ENCODE data around the gene USP9X. TPM values are rescaled to one million over a fixed set of nuclear protein-coding genes. Genes with fewer than 3 reads are reported as not detected.
"Not testable (repeated sequence)": the region's sequence is repeated elsewhere in the genome, so short reads cannot be mapped to it uniquely, and the experiment has no call there.

USP9X gene
- total RNA-seq, 6 donors from 2014 or later, result 56.8 to 117 (median 68.1) TPM

- ATAC-seq (ENCODE audit: low FRiP score in 2 of 2) (no peak), DNase-seq (no peak)
- WGBS, 2 donors, result 73 to 82% methylated on average over 7 of the region's 7 CpGs
- H3K9me3 ChIP-seq, result no peaks in the 10 kb centered on the region
- TF ChIP-seq POLR2A (IDR thresholded peaks at IDR 0.05), result no peak
- TF ChIP-seq POLR2AphosphoS5 (IDR thresholded peaks at IDR 0.05), result no peak
- TF ChIP-seq EP300 (IDR thresholded peaks at IDR 0.05), result no peak
- peaks cover 0 to 81% (median 9%) of the 10 kb centered on the region in 4 donors for H3K36me3 ChIP-seq
- H3K27me3 ChIP-seq, result no peaks in the 10 kb centered on the region
- H3K4me1 ChIP-seq, result peaks cover 0 to 5% (median 0%) of the 10 kb centered on the region in 4 donors
- H3K27ac ChIP-seq, result no peak overlapping the region
- no peak overlapping the region for H3K4me3 ChIP-seq
Observed at GRCh38 chrX:41150043-41150442, 64.8 kb downstream of the USP9X start.

- not testable (repeated sequence) for H3K27me3 ChIP-seq; H3K4me3 ChIP-seq; H3K27ac ChIP-seq; H3K4me1 ChIP-seq; DNase-seq; ATAC-seq (ENCODE audit: low FRiP score in 2 of 2); H3K9me3 ChIP-seq
- WGBS, 2 donors, result 96% methylated on average over 12 of the region's 12 CpGs; no CpG with 5 or more reads in 1 of the 2 donors
- peaks cover 0 to 86% (median 8%) of the 10 kb centered on the region in 4 donors for H3K36me3 ChIP-seq
Observed at GRCh38 chrX:41151726-41152125, 66.5 kb downstream of the USP9X start.

- no peaks in the 10 kb centered on the region for H3K27me3 ChIP-seq
- H3K36me3 ChIP-seq, result peaks cover 0 to 89% (median 8%) of the 10 kb centered on the region in 4 donors
- H3K4me1 ChIP-seq, result peaks cover 0 to 5% (median 0%) of the 10 kb centered on the region in 4 donors
- TF ChIP-seq EP300 (IDR thresholded peaks at IDR 0.05), result no peak
- no peak for TF ChIP-seq CTCF (IDR thresholded peaks at IDR 0.05)
- no peak for TF ChIP-seq POLR2A (IDR thresholded peaks at IDR 0.05)
- TF ChIP-seq POLR2AphosphoS5 (IDR thresholded peaks at IDR 0.05), result no peak
- no peak overlapping the region for H3K4me3 ChIP-seq
- 95 to 99% methylated on average over 4 of the region's 4 CpGs for WGBS, 2 donors
- no peak for ATAC-seq (ENCODE audit: low FRiP score in 2 of 2)
- no peaks in the 10 kb centered on the region for H3K9me3 ChIP-seq
- no peak overlapping the region for H3K27ac ChIP-seq
- no peak for DNase-seq
Observed at GRCh38 chrX:41152221-41152620, 67.0 kb downstream of the USP9X start.

GRCh38 chrX:41153448-41153847, 68.2 kb downstream of the USP9X start:
- TF ChIP-seq CTCF (IDR thresholded peaks at IDR 0.05) (no peak), EP300 (IDR thresholded peaks at IDR 0.05) (no peak), POLR2A (IDR thresholded peaks at IDR 0.05) (no peak), POLR2AphosphoS5 (IDR thresholded peaks at IDR 0.05) (no peak)
- 57 to 91% methylated on average over 2 of the region's 2 CpGs for WGBS, 2 donors
- H3K36me3 ChIP-seq, result peaks cover 0 to 86% (median 7%) of the 10 kb centered on the region in 4 donors
- DNase-seq, result no peak
- no peak overlapping the region for H3K4me3 ChIP-seq
- H3K9me3 ChIP-seq, result no peaks in the 10 kb centered on the region
- H3K27me3 ChIP-seq, result no peaks in the 10 kb centered on the region
- no peak overlapping the region for H3K27ac ChIP-seq
- ATAC-seq (ENCODE audit: low FRiP score in 2 of 2), result no peak
- H3K4me1 ChIP-seq, result peaks cover 0 to 5% (median 0%) of the 10 kb centered on the region in 4 donors

GRCh38 chrX:41153957-41154356, 68.7 kb downstream of the USP9X start:
- DNase-seq, result no peak
- WGBS, 2 donors, result 84 to 89% methylated on average over 2 of the region's 2 CpGs
- no peaks in the 10 kb centered on the region for H3K27me3 ChIP-seq
- no peak overlapping the region for H3K4me3 ChIP-seq
- no peaks in the 10 kb centered on the region for H3K9me3 ChIP-seq
- no peak for ATAC-seq (ENCODE audit: low FRiP score in 2 of 2)
- no peak overlapping the region for H3K27ac ChIP-seq
- TF ChIP-seq CTCF (IDR thresholded peaks at IDR 0.05), result no peak
- no peak for TF ChIP-seq EP300 (IDR thresholded peaks at IDR 0.05)
- no peak for TF ChIP-seq POLR2AphosphoS5 (IDR thresholded peaks at IDR 0.05)
- no peak for TF ChIP-seq POLR2A (IDR thresholded peaks at IDR 0.05)
- peaks cover 0 to 5% (median 0%) of the 10 kb centered on the region in 4 donors for H3K4me1 ChIP-seq
- peaks cover 0 to 86% (median 5%) of the 10 kb centered on the region in 4 donors for H3K36me3 ChIP-seq

GRCh38 chrX:41164449-41164848, 79.2 kb downstream of the USP9X start:
- TF ChIP-seq POLR2A (IDR thresholded peaks at IDR 0.05) (no peak), POLR2AphosphoS5 (IDR thresholded peaks at IDR 0.05) (no peak), CTCF (IDR thresholded peaks at IDR 0.05) (no peak), EP300 (IDR thresholded peaks at IDR 0.05) (no peak)
- Histone ChIP-seq H3K27me3 (no peaks in the 10 kb centered on the region), H3K9me3 (no peaks in the 10 kb centered on the region), H3K36me3 (peaks cover 0 to 39% (median 2%) of the 10 kb centered on the region in 4 donors), H3K27ac (no peak overlapping the region), H3K4me1 (no peaks in the 10 kb centered on the region), H3K4me3 (no peak overlapping the region)
- 82 to 89% methylated on average over 4 of the region's 4 CpGs for WGBS, 2 donors
- ATAC-seq (ENCODE audit: low FRiP score in 2 of 2) (no peak), DNase-seq (no peak)
